Left ventricle myocardium superior (tissue), 1 donor: ENCODE data around the gene FAM50B. TPM values are rescaled to one million over a fixed set of nuclear protein-coding genes. Genes with fewer than 3 reads are reported as not detected.
A peak's percentile ranks its signal among the peaks of the same experiment; 100 is the strongest.
"Not testable (repeated sequence)": the region's sequence is repeated elsewhere in the genome, so short reads cannot be mapped to it uniquely, and the experiment has no call there.

Experiments
- ATAC-seq: fragments of 200-7000 bp; cut with Tn5 transposase; one replicate; pipeline ENCODE4 v1.9.1; 2020; ENCODE audit warnings: mild to moderate bottlenecking, moderate library complexity
- DNase-seq: peaks from one replicate; pipeline ENCODE4 v3.0.0-alpha.2; 2020
- intact Hi-C: fragments of 100-400 bp; cut with micrococcal nuclease; formaldehyde crosslinking; loops from one replicate; pipeline ENCODE4 v1.11.0; 2022
- total RNA-seq: library from RNA; stranded (reverse); fragmentation: NEBNext Ultra II Directional; extraction: Animal tissue kit (Norgen Biotek cat#: 25700); gene quantifications from one replicate; pipeline ENCODE4 v1.2.1, GENCODE V29; 2021
- donor health status: DM: no; HTN: yes; CAD: no; lungs with severe emphysema.

Gene FAM50B
- total RNA-seq, 1 donor from 2014 or later = 28.2 TPM

DNA sequence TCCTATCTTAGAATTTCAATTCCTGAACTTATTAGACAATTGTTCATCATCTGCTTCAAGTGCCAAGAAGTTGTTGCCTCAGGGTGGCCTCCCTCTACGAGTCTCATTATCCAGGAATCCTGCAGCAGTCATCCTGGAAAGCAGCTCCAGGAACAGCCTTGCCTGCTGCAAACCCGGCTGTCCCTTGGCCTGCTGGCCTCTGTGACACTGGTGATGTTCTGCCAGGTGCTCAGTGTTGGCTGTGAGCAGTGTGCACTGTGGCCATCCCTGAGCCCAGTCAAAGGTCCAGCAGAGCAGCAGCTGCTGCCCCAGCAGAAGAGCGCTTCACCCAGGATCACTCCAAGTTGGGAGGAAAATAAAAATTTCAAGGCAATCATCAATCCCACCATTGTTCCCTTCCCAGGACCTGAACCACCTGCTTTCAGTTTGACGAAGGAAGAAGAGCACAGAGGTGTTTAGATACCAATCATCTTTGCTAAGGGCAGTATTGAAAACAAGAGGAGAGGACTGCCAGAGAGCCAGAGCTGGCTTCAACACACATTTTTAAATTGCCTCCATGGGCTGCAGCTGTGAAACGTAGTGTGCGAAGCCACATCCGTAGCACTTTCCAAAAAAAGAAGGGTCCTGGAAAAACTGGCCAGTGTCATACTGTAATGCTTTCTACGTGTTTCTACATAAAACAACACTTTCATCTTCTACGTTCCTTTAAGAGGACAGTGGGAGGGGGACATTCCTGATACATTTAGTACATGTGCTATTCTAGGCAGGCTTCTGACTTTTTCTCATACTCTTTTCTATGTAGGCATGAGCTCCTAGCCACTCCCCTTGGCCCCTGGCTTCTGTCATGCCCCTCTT, 7.2 kb upstream of the FAM50B start:
- ATAC-seq (peak; percentile 75), DNase-seq (peak; percentile 44)
- intact Hi-C loops = no loop called here

- ATAC-seq (no peak), DNase-seq (no peak)
- intact Hi-C loops = no loop called here
These were observed 5.6 kb upstream of the FAM50B start for GRCh38 chr6:3843379-3844096.

GRCh38 chr6:3844097-3844463, 5.1 kb upstream of the FAM50B start:
- DNase-seq (no peak), ATAC-seq (no peak)
- intact Hi-C loops = no loop called here

DNA sequence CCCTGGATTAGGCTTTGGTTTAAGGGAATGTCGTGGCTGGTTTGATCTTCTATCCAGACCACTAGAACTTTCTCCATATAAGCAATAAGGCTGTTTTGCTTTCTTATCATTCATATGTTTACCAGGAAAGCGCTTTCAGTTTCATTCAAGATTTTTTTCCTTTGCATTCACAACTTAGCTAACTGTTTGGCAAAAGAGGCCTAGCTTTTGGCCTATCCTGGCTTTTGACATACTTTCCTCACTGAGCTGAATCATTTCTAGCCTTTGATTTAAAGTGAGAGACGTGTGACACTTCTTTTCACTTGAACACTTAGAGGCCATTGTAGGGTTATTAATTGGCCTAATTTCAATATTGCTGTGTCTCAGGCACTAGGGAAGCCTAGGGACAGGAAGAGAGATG, 1.7 kb upstream of the FAM50B start:
- no peak for ATAC-seq
- no peak for DNase-seq
- intact Hi-C loops = no loop called here

DNA sequence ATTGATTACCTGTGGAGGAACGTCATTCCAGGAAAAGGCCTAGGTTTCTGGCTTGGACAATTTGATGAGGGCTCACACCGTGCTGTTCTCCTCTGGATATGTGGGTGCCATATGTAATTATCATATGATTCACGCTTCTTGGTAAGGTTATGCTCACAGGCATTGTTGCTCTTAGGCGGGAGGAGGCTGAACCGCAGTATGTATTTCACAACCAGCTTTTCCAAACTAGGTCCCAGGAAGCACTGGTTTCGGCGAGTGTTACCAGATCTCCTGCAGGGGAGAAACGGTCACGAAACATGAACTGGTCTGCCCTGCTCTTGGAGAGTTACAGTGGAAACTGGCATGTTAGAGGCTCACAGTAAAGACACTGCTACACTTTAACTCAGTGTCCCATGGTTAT, 793 bp upstream of the FAM50B start:
- intact Hi-C loops = no loop called here
- ATAC-seq = peak; percentile 2

DNA sequence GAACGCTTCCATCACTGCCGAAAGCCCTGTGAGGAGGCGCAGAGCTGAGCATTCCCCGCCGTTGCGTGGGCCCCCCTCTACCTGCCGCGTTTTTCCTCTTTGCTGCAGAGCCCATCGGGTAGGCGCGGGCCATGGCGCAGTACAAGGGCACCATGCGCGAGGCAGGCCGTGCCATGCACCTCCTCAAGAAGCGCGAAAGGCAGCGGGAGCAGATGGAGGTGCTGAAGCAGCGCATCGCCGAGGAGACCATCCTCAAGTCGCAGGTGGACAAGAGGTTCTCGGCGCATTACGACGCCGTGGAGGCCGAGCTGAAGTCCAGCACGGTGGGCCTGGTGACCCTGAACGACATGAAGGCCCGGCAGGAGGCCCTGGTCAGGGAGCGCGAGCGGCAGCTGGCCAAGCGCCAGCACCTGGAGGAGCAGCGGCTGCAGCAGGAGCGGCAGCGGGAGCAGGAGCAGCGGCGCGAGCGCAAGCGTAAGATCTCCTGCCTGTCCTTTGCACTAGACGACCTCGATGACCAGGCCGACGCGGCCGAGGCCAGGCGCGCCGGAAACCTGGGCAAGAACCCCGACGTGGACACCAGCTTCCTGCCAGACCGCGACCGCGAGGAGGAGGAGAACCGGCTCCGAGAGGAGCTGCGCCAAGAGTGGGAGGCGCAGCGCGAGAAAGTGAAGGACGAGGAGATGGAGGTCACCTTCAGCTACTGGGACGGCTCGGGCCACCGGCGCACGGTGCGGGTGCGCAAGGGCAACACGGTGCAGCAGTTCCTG, 693 bp downstream of the FAM50B start:
- DNase-seq (peak; percentile 69), ATAC-seq (peak; percentile 37)
- intact Hi-C loops = no loop called here

More for the DNA sequence above, 793 bp upstream of the FAM50B start:
- DNase-seq = no peak

DNA sequence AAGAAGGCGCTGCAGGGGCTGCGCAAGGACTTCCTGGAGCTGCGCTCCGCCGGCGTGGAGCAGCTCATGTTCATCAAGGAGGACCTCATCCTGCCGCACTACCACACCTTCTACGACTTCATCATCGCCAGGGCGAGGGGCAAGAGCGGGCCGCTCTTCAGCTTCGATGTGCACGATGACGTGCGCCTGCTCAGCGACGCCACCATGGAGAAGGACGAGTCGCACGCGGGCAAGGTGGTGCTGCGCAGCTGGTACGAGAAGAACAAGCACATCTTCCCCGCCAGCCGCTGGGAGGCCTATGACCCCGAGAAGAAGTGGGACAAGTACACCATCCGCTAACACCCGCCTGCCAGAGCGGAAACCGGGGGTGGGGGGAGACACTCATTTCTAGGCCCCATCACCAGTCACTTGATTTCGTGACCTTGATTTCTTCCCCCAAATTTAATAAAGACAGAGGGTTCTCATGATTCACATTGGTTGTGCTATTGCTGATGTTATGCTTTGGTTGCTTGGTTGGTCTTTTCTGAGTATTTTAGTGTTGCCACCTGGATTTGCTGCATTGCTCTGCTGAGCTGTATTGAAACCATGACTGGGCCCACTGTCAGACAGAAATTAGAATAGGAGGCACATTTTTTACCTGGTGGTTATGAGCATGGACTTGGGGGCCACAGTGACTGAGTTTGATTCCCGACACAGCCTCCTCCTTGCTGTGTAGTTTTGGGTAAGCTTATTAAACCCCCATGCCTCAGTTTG, 1.5 kb downstream of the FAM50B start:
- DNase-seq (peak; percentile 36), ATAC-seq (no peak)
- intact Hi-C loops = no loop called here

GRCh38 chr6:3851839-3852238, 2.7 kb downstream of the FAM50B start:
- intact Hi-C loops = no loop called here
- ATAC-seq (no peak), DNase-seq (no peak)

GRCh38 chr6:3852391-3852790, 3.2 kb downstream of the FAM50B start:
- ATAC-seq = no peak
- intact Hi-C loops = no loop called here
- DNase-seq = no peak

DNA sequence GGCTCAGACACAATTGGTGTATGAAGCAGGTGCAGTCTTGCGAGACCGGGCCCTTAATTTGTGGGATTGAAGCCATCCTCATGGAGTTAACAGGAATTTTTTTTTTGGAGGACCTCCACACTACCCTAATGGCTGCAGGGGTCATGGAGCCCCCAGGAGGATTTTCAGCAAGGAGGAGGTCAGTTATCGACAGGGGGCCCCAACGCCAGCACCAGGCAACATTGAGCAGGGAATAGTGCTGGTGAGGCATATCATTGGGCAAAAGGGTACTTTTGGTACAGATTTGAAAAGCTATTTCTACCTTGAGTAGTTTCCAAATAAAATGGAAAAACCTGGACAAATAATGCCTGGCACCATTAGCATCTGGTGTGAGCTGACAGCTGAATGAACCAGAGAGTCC, 6.7 kb downstream of the FAM50B start:
- no peak for ATAC-seq
- intact Hi-C loops = no loop called here
- no peak for DNase-seq

DNA sequence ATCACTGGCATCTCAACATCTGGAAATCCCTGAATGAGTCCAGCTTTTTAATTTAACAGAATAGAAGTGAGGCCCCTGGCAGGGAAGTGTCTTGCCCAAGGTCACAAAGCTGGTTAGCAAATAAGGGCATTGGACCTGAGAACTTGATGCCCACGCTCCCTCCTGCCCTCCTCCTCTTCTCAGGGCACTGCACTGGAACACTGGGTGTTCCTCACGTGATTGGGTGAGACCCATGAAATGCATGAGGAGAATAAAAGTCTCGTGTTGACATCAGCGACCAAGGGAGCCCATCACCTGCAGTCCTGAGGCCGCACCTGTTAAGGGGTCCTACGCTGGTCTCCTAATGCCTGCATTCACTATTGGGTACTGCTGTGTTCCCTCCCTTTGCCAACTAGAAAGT, 7.4 kb downstream of the FAM50B start:
- intact Hi-C loops = no loop called here
- ATAC-seq (no peak), DNase-seq (no peak)

GRCh38 chr6:3857468-3858456, 8.6 kb downstream of the FAM50B start:
- intact Hi-C loops = no loop called here
- no peak for ATAC-seq
- no peak for DNase-seq

DNA sequence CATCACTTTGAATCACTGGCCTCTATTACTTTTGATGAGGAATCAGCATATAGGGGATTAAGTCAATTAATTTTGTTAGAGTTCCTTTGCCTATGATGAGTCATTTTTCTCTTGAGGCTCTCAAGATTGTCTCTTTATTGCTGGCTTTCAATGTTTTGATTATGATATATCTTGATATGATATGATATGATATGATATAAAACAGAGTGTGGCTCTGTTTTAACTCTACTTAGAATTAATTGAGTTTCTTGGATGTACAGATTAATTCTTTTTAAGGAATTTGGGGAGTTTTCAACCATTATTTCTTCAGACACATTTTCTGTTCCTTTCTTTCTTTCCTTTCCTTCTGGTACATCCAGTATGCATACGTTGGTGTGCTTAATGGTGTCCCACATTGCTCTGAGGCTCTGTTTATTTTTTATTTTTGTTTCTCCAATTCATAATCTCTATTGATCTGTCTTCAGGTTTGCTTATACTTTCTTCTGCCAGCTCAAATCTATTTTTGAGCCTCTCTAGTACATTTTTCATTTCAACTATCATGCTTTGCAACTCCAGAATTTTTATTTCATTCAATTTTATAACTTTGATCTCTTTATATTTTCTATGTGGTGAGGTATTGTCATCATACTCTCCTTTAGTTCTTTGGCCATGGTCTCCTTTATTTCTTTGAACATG, 10.8 kb downstream of the FAM50B start:
- no peak for DNase-seq

GRCh38 chr6:3861424-3861823, 12.3 kb downstream of the FAM50B start:
- ATAC-seq = no peak
- intact Hi-C loops = no loop called here
- DNase-seq = no peak

More for the DNA sequence above, 10.8 kb downstream of the FAM50B start:
- ATAC-seq = no peak
- intact Hi-C loops = no loop called here

DNA sequence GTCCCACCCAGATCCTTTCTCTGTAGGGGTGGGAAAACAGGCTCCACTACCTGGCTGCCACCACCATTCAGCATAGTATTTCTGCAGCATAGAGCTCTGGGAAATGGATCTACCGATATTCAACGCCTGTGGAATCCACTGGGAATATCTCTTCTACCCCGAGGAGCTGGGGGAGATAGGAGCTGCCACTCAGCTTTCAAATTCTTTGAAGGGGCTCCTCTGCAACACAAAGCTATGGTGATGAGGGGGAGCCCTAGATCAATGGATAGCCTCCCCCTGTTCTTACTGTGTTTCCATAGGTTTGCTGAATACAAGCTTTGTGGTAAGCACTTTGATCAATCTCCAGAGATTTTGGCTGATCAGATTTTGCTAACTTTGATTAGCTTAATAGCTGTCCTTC, 12.9 kb downstream of the FAM50B start:
- intact Hi-C loops = no loop called here
- DNase-seq = no peak

GRCh38 chr6:3863322-3863721, 14.1 kb downstream of the FAM50B start:
- ATAC-seq, DNase-seq, intact Hi-C loops: not testable (repeated sequence)

More for the DNA sequence above, 12.9 kb downstream of the FAM50B start:
- ATAC-seq = no peak

GRCh38 chr6:3865463-3865862, 16.3 kb downstream of the FAM50B start:
- no peak for DNase-seq
- intact Hi-C loops = no loop called here
- ATAC-seq = no peak
